GM21367 (cell line): ENCODE data around the gene GLDC.

Experiments
- ATAC-seq: cut with Tn5 transposase; IDR thresholded peaks from one replicate; pipeline ENCODE4 v1.9.1; 2021; ENCODE audit not compliant: unreplicated experiment

The GLDC gene

GRCh38 chr9:6512085-6512657 is 133.4 kb downstream of the GLDC start:
- no peak for ATAC-seq

- ATAC-seq, result no peak
These were observed 139.0 kb downstream of the GLDC start for GRCh38 chr9:6506571-6506970.

DNA sequence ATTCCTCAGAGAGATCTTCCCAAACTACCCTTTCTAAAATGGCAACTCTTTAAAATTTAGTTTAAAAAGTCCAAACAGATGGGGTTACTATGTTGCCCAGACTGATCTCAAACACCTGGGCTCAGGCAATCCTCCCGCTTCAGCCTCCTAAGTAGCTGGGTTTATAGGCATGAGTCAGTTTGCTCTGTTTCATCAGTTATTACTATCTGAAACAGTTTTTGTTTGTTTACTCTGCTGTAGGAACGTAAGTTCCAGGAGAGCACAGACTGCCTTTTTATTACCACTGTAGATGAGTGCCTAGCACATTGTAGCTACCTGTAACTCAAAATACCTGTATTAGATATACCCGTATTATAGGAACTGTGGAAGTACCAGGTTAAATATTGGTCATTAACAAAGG is 143.1 kb downstream of the GLDC start:
- no peak for ATAC-seq

DNA sequence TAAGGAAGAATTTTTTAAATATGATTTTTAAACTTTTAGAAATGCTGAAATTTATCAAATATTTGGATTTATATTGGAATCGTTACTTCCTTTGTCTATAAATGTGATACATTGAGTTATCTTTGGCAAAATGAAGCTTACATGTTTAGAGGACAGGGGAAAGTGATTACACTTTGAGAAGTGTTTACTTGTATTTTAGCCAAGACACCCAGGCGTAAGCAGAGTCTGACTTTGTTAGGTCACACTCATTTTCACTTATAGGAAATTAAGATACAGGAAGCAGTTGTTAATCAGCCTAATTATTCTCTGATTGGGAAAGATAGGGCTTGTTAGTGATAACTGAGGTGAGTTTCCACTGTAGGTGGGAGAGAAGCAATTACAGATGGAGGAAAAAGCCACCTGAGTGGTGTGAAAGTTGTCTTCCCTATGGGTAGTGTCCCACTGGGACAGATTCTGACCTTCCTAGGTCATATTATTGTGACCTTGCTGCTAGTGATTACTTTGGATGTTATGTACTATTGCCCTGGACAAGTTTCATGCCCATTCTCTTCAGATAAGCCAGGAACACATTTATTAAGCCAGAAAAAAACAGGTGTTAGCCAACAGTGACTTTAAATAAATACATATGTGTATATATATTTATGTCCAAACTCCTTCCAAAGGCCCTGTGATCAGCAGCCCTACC is 143.9 kb downstream of the GLDC start:
- no peak for ATAC-seq

DNA sequence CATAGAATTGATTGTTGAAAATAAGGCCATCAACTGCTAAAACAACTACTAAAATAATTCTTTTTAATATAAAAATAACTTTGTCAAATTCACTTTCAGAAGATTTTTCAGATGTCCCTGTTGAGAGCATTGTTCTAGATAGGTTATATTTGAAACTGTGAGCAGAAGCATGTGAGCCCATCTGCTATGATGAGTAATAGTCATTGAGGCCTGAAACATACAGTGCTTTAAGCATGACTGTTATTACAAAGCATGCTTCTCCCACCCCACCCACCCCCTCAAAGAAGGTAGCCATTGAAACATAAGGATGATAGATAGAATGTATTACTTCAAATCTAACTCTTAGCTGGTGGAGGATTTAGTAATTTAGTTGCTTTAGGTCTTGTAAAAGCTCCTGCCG is 146.5 kb downstream of the GLDC start:
- ATAC-seq, result no peak

DNA sequence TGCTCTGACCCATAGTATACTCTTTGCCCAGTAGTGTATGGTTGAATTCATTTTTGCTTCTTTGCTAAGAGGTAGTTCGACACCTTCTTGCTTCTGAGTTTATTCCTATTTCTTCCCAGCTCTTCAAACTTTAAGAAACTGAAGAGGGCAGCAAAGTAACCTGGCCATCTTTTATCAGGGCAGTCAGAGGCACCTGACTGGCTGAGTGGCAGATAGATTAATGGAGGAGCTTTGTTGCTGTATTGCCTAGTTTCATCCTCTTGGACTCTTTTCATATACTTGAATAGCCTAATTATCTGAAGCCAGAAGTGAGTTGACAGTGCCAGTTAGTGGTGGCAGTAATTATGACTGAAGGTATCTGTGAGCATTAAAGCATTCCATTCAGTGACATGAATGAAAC is 150.1 kb downstream of the GLDC start:
- no peak for ATAC-seq

DNA sequence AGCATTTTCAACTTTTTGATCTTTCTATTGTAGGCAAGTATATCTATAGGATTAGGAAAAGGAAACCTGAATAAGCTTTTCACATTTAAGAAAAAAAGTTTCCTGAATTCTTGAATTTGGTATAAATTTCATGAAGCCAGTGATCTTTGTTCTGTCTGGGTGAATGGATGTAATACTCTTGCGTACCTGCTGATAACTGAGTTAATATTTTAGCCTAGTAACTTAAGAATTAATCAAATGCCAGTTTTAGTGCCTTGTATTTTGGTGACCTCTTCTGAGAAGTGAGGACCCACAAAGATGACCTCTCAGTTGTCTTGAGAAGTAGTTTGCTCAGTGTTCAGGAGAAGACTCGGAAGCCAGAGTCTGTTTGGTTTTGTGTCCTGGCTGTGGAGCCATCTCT is 154.7 kb downstream of the GLDC start:
- no peak for ATAC-seq

- ATAC-seq, result no peak
These were observed 156.4 kb downstream of the GLDC start for GRCh38 chr9:6489099-6489498.

GRCh38 chr9:6488395-6488794 is 157.1 kb downstream of the GLDC start:
- no peak for ATAC-seq

DNA sequence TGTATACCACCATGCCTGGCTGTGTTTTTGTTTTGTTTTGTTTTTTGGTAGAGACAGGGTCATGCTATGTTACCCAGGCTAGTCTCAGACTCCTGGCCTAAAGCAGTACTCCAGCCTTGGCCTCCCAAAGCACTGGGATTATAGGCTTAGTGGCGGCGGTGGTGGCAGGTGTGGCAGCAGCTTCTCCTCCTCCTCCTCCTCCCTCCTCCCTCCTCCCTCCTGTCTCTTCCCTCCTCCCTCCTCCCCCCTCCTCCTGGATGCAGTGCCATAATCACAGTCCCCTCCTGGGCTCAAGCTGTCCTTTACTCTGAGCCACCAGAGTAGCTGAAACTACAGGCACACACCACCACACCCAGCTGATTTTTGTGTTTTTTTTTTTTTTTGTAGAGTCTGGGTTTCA is 161.3 kb downstream of the GLDC start:
- ATAC-seq, result no peak
